COR-L47 (cell line): Measurements from ENCODE around the gene NEK7.
"Not testable (repeated sequence)": the region's sequence is repeated elsewhere in the genome, so short reads cannot be mapped to it uniquely, and the experiment has no call there.

Experiments used
- DNase-seq: peaks from one replicate; lab custom pipeline; 2025; lab: John Stamatoyannopoulos, UW

Gene NEK7

DNA sequence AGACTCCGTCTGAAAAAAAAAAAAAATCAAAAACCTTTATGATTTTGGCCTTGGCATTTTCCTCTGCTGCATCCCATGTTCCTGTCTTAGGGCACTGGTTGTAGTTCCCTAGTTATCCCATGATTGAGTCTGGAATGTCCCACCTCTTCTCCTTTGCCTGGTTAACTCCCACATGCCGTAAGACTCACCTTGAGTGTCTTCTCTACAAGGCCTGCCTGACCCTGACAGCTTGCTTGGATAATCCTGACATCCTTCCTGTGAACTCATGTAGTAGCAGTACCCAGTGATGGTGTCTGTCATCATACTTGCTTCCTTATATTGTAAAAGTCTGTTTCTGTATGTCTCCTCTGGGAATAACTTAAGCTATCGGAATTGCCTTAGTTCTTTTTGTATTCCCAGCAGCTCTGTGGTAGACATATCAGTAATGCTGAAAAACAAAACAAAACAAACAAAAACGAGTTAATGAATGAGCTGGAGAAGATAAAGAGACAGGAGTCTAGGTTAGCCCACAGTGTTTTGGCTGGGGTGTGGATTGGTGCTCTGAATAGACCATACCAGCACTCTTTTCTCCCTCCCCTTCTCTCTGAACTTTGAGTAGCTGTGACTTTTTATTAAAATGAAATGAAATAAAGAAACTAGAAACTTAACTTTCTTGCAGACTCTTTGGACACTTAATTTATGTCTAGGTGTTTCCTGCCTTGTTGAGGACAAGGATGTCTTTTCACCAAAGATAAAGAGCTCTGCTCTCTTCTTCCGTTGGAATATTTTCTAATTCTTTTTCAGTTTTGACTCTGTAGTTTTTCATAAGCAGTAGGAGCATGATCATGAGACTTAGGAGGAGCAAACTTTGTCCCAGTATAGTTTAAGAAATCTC is 15.1 kb downstream of the NEK7 start:
- no peak for DNase-seq

DNA sequence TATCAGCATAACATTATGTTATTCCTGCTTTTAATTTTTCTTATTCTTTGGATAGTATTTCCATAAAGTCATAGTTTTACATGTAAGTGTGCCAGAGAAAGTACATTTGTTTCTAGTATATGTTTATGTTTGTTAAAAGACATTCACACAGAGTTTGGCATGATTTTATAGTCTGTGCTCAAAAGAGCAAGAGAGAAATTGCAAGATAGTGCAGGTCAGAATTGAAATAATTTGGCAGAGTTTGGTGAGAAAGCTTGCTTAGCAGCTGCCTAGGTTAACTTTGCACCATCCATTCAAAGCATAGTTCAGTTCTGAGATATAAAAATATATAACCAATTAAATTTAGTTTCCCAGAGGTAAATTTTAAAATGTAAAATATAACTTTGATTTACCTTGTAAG is 17.0 kb downstream of the NEK7 start:
- DNase-seq, result no peak

DNA sequence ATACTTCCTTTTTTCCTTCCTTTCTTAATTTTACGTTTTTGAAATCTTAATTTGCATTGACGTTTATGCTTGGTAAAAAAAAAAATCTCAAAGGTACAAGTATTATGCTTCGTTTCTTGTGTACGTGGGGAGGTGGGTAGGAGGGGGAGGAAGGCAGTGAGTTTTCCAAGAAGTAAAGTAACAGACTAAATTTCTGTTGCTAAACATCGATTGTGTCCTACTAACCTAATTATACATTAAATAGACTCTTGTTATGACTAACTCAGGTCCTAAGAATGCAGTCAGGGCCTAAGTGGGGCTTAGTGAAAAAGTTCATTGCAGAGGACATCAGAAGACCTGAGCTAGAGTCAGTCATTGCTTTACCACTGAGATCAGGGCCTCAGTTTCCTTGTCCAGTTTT is 17.5 kb downstream of the NEK7 start:
- DNase-seq, result no peak

DNA sequence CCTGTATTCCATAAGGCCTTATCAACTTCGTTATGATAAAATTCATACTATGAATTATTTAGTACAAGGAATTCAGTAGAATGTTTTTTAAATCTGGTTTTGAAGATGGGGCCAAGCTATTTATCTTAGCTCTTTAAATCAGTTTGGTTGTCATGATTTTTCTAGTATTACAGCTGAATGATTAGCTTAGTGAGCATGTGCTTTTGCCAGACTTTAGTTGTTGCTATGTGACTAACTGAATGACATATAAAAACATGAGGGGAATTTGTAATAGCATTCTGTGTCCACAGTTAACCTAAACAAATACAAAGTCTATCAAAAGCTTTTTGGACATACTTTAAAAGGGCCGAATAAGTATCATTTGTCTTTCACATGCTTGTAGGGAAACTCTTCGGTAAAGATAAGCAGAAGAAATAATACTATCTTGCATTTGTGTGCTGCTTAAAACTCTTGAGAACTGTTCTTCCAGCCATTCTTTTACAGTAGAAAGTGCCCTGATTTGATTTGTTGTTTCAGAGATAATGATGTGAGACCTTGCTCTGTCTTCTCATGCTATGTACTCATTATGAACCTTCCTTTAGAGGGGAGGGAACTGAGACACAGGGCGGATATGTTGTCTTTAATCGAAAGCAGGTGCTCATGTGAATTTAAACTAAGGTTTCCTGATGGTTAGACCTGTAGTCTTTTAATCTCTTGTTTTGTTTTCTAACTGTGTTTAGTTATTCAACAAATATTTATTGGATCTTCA is 18.8 kb downstream of the NEK7 start:
- DNase-seq, result no peak

DNA sequence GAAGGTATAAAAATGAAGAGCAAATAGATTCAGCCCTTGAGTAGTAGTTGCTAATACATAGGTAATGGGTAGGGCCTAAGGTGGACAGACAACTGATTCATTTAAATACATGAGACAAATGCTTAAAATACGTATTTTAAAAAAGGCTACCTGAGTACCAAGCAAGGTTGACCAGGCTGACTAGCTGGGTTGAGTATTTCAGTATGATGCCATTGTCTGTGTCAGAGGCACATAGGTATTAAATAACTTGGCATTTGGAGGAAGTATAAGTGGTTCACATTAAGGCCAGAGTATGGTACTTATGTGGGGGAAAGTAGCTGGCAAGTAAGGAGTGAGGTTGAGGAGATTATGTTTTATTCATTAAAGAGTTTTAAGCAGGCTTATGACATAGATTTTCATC is 19.4 kb downstream of the NEK7 start:
- DNase-seq, result no peak

DNA sequence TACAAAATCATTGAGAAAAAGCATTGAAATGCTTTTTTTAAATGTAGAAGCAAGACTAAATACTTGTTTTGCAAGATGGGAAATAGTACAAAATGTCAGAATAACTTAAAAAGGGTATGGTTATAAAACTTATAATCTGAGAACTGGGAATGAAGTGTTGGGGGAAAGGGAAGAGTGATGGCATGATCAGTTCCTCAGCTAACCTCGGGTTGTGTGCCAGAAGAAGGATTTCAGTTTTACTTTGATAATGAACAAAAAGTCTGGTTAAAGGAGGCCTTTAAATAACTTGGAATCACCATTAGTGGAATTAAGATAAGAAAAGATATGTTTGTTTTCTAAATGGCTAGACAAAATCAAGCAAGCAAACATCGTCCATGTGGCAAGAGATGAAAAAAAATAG is 20.7 kb downstream of the NEK7 start:
- DNase-seq, result no peak

DNA sequence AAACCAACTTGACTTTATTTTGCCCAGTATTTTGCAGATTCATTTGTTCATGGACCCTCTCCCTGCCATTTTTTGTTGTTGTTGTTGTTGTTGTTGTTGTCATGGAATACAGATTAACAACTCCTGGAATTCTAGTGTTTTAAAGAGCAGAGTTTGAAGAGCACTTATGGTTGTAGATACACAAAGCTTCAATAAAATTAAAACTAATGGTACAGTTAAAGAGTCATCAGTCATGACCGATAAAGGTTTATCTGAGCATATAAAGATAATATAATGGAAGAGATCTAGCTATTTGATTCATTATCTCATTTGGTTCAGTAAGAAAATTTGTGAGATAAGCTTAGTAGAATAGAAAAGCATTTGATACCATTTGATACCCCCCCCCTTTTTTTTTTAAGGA is 21.8 kb downstream of the NEK7 start:
- DNase-seq, result no peak

DNA sequence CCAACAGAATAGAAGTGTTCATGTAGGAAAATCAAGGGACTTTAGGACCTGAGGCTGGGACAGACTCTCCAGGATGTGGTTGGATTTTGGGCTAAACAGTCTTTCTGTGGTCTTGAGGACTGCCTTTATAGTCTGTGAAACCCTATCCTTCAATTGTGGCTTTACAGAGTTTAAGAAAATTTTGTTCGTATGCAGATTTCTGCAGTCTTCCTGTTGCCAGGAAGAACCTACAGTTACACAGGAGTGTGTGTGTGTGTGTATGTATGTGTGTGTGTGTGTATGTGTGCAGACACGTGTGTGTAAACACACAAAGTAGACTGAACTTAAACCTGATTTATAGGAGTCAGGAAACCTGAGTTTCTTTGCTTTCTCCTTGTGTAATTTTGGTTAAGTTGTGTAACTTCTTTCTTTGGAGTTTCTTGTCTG is 22.8 kb downstream of the NEK7 start:
- no peak for DNase-seq

DNA sequence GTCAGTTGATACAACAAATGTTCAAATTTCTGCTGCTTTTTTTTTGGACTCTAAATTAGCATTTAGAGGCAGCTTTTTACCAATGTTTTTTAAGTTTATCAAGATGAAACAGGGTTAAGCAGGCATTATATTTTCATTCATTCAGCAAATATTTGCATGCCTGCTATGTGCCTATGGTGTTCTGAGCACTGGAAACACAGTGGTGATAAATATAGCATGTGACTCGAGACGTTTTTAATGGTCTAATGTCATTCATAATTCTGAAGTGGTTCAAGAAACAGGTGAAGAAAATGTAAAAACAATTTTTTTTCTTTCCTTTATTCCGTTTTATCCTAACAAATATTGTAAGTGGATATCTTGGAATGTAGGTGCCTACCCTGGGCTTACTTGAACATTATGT is 26.8 kb downstream of the NEK7 start:
- DNase-seq, result no peak

DNA sequence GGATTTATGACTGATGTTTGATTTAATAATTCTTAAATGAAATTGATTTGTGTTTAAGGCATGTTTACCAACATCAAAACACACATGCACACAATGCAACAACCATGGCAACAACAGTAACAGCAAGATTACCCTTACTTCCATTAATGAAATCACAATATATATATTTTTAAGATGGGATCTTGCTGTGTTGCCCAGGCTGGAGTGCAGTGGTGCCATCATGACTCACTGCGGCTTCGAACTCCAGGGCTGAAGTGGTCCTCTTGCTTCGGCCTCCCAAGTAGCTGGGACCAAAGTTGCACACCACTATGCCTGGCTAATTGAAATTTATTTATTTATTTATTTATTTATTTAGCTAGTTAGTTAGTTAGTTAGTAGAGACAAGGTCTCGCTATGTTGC is 27.7 kb downstream of the NEK7 start:
- no peak for DNase-seq

DNA sequence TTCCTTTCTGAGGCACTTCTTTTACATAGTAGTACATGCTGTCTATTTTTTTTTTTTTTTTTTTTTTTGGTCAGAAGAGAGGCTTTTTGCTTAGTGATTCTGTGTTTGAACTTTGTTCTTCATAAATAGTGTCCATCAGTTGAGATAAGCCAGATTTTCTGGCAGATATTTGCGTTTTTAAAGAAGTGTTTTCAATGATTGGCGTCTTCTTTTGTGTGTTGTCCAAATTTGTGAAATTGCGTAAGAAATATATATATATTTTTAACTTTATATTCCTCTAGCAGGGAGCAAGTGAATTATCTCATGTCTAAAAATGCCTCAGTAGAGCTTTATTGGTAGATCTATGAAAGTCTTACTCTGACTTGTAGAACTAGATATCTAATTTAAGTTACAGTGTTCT is 28.3 kb downstream of the NEK7 start:
- no peak for DNase-seq

DNA sequence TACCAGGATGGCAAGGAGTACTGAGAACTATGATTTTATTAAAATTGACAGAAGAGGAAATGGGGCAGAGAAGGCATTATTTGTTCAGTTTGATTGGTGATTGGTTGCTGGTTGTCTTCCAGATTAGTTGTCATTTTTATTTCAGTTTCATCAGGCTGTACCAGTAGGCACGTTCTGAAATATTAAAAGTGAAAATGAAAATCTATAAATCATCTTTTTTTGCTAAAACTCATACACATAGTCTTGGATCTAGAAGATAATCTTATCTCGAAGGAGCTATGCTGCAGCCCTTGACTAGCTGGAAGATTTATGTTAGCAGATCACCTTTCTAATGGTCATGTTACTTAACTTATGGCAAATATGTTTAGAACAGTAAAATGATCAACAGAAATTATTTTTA is 29.0 kb downstream of the NEK7 start:
- DNase-seq, result no peak

DNA sequence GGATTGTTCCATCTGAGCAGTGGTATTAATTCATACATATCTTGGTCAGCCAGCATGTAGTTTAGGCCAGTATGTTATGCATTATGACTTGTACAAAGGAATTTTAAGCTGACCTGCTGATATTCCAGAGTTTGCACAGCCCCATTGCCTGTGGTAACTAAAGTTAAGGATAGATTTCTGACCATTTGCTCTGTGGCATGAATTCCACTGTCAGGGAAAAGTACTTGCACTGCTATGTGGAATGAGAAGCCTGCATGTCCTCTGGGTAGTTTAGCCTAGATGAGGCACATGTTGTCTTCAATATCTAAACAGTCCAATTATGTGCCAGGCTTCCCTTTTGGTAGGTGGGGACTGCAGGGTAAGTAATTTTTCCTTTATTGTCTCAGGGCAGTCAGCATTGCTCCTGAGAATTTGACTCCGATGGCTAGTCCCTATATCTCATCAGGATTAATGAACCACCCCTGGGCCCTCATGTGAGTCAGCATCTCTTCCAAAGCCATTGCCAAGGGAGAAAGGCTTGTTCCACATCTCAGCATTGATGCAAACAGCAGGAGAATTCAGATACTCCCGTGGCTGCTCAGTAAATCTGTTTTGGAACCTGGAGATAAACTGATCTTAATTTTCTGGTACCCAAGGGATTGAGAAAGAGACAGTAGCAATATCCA is 30.2 kb downstream of the NEK7 start:
- DNase-seq, result no peak

DNA sequence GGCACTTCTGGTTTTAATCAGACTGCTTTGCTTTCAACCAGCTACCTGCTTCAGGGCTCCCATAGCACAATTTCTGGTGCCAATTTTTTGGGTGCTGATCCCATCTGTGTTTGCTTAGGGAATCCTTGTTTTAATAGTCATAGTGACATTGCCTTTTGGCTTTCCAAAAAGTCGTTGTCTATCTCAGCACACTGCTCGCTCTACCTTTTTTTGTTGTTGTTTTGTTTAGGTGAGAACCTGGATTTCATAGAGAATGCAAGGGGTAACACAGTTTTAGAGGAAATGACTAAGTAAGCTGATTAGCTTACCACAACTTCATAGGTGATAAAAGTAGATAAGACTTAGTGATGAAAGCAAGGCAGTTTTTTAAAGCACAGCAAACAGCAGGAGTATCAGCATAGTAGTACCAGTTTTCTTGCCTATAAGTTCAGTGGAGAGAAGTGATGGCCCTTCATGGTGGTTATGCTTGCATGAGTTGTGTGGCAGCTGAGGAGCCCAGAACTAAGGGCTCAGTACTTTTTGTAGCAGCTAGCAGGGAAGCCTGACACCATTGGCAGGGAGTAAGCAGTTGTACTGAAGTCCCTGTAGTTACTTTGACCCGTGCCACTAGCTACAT is 31.3 kb downstream of the NEK7 start:
- no peak for DNase-seq

DNA sequence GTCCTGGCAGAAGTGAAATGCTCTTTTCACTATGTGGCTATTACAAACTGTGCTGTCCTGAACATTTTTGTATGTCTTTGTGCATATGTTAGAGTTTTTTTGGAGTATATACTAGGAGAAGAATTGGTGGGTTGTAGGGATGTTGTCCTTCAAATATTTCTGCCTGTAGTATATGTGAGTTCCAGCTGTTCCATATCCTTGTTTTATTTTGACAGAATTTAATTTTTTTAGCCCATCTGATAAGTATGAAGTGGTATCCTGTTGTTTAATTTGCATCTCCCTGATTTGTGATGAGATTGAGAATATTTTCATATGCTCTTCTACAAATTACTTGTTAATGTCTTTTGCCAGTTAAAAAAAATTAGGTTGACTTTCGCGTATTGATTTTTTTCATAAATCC is 34.3 kb downstream of the NEK7 start:
- no peak for DNase-seq

DNA sequence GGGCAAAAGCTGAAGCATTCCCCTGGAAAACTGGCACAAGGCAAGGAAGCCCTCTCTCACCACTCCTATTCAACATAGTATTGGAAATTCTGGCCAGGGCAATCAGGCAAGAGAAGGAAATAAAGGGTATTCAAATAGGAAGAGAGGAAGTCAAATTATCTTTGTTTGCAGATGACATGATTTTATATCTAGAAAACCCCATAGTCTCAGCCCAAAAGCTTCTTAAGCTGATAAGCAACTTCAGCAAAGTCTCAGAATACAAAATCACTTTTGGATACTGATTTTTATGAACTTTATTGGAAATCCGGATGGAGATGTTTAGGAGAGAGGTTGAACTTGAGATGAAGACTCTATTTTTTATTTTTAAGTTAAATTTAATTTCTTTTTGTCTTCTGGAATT is 37.1 kb downstream of the NEK7 start:
- not testable (repeated sequence) for DNase-seq

DNA sequence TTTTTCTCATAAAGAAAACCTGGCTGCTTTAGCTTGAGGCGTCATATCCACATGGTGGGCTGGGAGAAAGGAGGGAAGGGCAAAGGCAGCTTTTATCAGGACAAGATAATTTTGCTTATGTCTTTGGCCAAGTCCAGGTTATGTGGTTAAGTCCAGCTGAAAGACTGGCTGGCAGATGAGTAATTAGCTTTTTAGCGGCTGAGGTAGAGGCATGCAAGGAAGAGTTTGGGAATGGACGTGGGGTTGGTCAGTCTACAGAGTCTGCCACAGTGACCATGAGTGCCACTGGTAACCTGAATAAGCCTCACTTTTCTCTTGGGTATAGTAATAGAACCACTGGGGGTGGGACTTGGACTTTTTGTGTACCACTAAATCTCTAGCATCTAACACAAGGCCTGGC is 39.8 kb downstream of the NEK7 start:
- DNase-seq, result no peak

DNA sequence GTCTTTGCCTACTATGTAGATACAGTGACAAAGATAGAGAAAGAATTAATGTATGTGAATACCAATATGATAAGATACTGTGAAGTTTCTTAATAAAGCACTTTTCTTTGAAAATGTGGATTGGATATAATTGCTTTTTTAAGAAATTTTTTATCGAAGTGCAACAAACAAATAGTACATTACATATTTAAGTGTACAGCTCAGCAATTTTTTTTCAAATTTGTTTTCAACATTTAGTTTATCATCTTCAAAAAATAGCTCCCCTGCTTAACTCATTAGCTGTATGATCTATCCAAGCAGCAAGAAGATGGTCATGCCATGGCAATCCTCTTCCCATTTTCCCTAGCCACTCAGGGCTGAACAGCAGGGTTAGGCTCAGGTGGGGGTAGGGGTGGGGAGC is 40.5 kb downstream of the NEK7 start:
- no peak for DNase-seq

DNA sequence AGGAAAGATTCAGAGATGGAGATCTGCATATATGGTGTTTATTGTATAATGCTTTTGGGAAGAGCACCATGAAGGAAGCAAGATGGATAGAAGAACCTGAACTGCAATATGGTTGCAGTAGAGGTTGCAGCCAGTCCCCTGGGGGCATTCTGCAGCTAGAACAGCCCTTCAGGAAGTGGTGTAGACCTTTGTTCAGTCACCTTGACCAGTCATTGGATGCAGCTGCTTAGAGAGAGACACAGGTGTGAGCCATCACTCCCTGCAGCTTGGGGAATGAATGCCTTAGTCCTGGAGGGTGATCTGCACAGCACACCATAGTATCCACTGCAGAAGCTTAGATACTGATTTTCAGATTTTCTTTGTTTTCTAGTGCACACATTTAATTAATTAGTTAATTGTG is 42.3 kb downstream of the NEK7 start:
- no peak for DNase-seq

DNA sequence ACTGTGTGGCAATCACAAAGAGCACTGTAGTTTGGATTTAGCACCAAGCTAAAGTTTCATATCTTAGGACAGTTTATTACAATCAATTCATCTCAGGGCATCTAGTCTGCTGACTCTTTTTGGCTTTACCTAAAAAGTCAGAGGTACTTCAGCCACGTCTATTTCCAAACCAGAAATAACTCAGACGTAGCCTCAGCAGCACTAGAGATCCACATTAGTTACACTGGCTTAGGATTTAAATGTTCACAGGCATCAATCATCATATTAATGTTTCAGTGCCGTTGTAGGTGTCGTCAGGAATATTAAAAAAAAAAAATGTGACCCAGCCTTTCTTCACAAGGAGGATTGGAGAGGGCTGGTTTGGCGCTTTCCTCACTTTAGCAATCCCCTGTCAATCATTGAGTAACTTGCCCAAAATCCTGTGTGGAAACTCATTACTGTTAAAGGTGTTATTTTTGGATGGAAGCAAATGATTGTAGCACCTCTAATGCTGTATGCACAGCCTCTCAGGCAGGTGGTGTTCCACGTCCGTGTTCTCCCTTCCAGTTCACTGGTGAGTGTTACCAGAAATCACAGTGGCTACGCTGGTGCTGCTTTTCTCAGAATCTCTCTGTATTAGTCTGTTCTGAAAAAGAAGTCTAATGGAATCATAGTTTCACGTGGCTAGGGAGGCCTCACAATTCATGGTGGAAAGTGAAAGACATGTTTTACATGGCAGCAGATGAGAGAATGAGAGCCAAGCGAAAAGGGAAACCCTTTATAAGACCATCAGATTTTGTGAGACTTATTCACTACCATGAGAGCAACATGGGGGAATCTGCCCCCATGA is 45.4 kb downstream of the NEK7 start:
- DNase-seq, result no peak

DNA sequence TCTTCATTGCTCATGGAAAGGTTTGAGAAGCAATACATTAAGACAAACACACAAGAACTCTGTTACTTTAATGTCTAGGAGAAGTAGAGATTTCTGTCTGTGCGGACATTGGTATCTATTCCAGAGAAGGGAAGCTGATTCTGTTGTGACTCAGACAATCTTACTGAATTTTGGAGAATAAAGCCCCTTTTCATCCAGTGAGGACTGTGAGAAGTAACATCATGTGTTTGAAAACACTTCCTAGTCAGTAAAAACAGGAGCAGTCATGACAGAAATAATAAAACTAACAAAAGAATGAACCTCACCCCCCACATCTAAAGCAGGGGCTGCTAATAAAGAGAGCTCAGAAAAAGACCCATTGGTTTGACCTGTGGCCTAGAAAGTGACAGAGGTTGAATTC is 46.6 kb downstream of the NEK7 start:
- no peak for DNase-seq
